Measurements from ENCODE around the gene ATP13A3. TPM values are rescaled to one million over a fixed set of nuclear protein-coding genes. Genes with fewer than 3 reads are reported as not detected.
"Not testable (repeated sequence)": the region's sequence is repeated elsewhere in the genome, so short reads cannot be mapped to it uniquely, and the experiment has no call there.

The ATP13A3 gene
- total RNA-seq, 6 donors from 2014 or later, result 67.9 to 152 (median 94.6) TPM

GRCh38 chr3:194484614-194485013, 2.2 kb downstream of the ATP13A3 start:
- ATAC-seq (ENCODE audit: low FRiP score in 2 of 2), result no peak
- H3K4me1 ChIP-seq, result peaks cover 26 to 61% (median 41%) of the 10 kb centered on the region in 4 donors
- peak overlapping the region in 3 of 4 donors; percentile 90 to 95 (median 91) for H3K27ac ChIP-seq
- H3K36me3 ChIP-seq, result no peaks in the 10 kb centered on the region
- no peak for DNase-seq
- peak overlapping the region in 1 of 4 donors; percentile 72 for H3K4me3 ChIP-seq
- TF ChIP-seq POLR2AphosphoS5 (IDR thresholded peaks at IDR 0.05) (no peak), POLR2A (IDR thresholded peaks at IDR 0.05) (no peak), EP300 (IDR thresholded peaks at IDR 0.05) (no peak), CTCF (IDR thresholded peaks at IDR 0.05) (no peak)
- H3K9me3 ChIP-seq, result no peaks in the 10 kb centered on the region
- 88 to 93% methylated on average over 12 of the region's 12 CpGs for WGBS, 2 donors
- H3K27me3 ChIP-seq, result no peaks in the 10 kb centered on the region

GRCh38 chr3:194483850-194484249, 3.0 kb downstream of the ATP13A3 start:
- Histone ChIP-seq H3K36me3 (no peaks in the 10 kb centered on the region), H3K27me3 (no peaks in the 10 kb centered on the region), H3K27ac (no peak overlapping the region), H3K4me1 (peaks cover 21 to 53% (median 39%) of the 10 kb centered on the region in 4 donors), H3K9me3 (no peaks in the 10 kb centered on the region), H3K4me3 (no peak overlapping the region)
- WGBS, 2 donors, result 92 to 94% methylated on average over 1 of the region's 1 CpG
- ATAC-seq (ENCODE audit: low FRiP score in 2 of 2), result no peak
- TF ChIP-seq EP300 (IDR thresholded peaks at IDR 0.05), result no peak
- TF ChIP-seq CTCF (IDR thresholded peaks at IDR 0.05), result no peak
- TF ChIP-seq POLR2A (IDR thresholded peaks at IDR 0.05), result no peak
- TF ChIP-seq POLR2AphosphoS5 (IDR thresholded peaks at IDR 0.05), result no peak
- DNase-seq, result no peak

- H3K9me3 ChIP-seq; H3K27me3 ChIP-seq; H3K27ac ChIP-seq; ATAC-seq (ENCODE audit: low FRiP score in 2 of 2); H3K4me3 ChIP-seq; DNase-seq; H3K36me3 ChIP-seq: not testable (repeated sequence)
- peaks cover 16 to 43% (median 30%) of the 10 kb centered on the region in 4 donors for H3K4me1 ChIP-seq
- WGBS, 2 donors, result 91 to 95% methylated on average over 13 of the region's 13 CpGs
Observed at GRCh38 chr3:194482830-194483229, 4.0 kb downstream of the ATP13A3 start.

GRCh38 chr3:194482196-194482593, 4.6 kb downstream of the ATP13A3 start:
- H3K27me3 ChIP-seq, result no peaks in the 10 kb centered on the region
- no peaks in the 10 kb centered on the region for H3K9me3 ChIP-seq
- peaks cover 0 to 4% (median 0%) of the 10 kb centered on the region in 4 donors for H3K36me3 ChIP-seq
- no peak overlapping the region for H3K4me3 ChIP-seq
- TF ChIP-seq EP300 (IDR thresholded peaks at IDR 0.05) (no peak), POLR2A (IDR thresholded peaks at IDR 0.05) (no peak), CTCF (IDR thresholded peaks at IDR 0.05) (no peak), POLR2AphosphoS5 (IDR thresholded peaks at IDR 0.05) (no peak)
- DNase-seq (no peak), ATAC-seq (ENCODE audit: low FRiP score in 2 of 2) (no peak)
- H3K4me1 ChIP-seq, result peaks cover 10 to 37% (median 25%) of the 10 kb centered on the region in 4 donors
- 60 to 65% methylated on average over 1 of the region's 1 CpG for WGBS, 2 donors
- no peak overlapping the region for H3K27ac ChIP-seq

GRCh38 chr3:194481525-194482195, 5.1 kb downstream of the ATP13A3 start:
- no peak for DNase-seq
- H3K36me3 ChIP-seq, result peaks cover 0 to 4% (median 0%) of the 10 kb centered on the region in 4 donors
- WGBS, 2 donors, result 84% methylated on average over 5 of the region's 5 CpGs
- H3K27ac ChIP-seq, result peak overlapping the region in 1 of 4 donors; percentile 2
- H3K4me1 ChIP-seq, result peaks cover 10 to 35% (median 24%) of the 10 kb centered on the region in 4 donors
- no peaks in the 10 kb centered on the region for H3K9me3 ChIP-seq
- no peak overlapping the region for H3K4me3 ChIP-seq
- no peaks in the 10 kb centered on the region for H3K27me3 ChIP-seq
- TF ChIP-seq EP300 (IDR thresholded peaks at IDR 0.05) (no peak), POLR2A (IDR thresholded peaks at IDR 0.05) (no peak), CTCF (IDR thresholded peaks at IDR 0.05) (no peak), POLR2AphosphoS5 (IDR thresholded peaks at IDR 0.05) (no peak)
- ATAC-seq (ENCODE audit: low FRiP score in 2 of 2), result no peak

All from upper lobe of left lung (tissue), 6 donors.